SW480 (cell line): ENCODE measurements around the gene KIF26B.

Experiments
- DNase-seq: peaks from one replicate; pipeline ENCODE4 v3.0.0-alpha.2; 2016; ENCODE audit warnings: low spot score

Gene KIF26B

DNA sequence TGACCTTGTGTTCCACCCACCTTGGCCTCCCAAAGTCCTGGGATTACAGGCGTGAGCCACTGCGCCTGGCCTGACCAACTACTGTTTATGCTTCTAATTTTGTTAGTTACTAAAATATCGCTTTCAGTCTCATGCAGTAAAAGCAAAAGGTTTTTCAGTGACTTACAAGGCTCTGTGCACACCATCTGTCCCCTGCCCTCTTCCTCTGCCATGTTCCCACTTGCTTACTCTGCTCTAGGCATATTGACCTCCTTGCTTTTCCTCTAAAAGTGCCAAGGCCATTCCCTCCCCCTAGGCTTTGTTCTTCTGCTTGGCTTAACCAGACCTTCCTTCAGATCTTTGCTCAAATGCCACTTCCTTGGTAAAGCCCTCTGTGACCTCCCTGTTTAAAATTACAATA, 276.9 kb downstream of the KIF26B start:
- DNase-seq: no peak

GRCh38 chr1:245432228-245432875, 277.6 kb downstream of the KIF26B start:
- DNase-seq: no peak

DNA sequence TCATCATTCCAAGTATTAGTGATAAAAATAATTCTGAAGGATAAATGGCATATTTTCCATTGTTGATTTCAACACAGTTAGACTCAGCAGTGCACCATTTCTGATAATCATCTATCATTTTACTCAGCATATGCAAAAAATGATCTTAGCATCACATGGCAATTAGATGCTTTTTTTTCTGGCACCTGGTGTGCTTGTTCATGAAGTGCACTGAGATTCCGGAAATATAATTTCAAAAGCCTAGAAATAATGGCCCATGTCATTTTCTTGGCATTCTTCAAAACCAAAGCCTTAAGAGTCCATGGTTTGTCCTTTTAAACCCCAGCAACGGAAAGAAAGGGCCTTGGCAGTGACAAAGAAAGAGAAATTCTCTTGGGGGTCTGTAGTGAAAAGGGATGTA, 278.8 kb downstream of the KIF26B start:
- no peak for DNase-seq

- DNase-seq: no peak
Measured at GRCh38 chr1:245434280-245434679, 279.5 kb downstream of the KIF26B start.

- no peak for DNase-seq
Measured at GRCh38 chr1:245436407-245436806, 281.6 kb downstream of the KIF26B start.

DNA sequence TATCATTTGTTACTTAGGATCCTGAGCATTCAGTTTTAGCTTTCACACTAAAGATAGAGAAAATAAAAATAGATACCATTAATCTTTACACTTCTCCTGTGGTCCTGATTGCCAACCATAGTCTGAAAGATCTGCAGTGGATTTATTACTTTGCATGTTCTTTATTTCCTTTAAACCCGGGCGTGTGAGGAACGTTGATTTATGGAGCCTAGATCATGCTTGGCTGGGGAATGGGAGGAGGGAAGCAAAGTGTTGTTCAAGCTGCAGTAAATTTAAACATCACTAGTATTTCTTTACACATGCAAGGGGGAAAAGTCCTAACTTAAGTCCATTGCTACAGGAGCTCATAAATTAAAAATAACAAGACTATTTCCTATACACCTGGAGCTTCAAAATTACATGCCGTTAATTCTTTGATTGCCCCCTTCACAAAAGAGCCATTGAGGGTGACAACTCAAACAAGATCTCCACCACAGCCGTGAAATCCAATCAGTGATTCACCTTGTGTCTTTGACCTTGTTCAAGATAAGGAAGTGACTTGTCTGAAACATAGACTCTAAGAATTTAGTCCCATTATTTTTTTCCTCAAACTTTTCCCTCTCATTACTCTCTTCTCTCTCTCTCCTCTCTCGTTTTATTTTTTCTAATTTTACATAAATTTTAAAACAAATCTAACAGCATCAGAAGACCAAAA, 282.7 kb downstream of the KIF26B start:
- no peak for DNase-seq

DNA sequence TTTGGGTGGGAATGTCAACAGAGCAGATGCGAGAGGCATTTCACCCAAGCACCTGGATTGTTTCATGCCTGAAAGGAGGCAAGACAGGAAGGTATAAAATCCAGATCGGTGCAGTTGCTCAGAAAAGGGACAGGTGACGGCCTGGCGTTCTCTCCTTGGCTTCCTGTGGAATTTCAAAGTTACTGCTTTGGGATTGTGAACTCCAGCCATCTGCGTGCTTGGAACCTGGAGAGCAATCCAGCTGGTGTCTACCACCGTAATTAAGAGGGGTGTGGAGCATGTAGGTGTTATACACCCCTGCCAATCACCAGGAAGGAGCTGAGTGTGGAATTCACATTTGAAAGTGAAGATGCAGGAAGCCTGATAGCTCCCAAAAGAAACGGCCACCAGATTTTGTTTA, 286.1 kb downstream of the KIF26B start:
- DNase-seq: no peak

DNA sequence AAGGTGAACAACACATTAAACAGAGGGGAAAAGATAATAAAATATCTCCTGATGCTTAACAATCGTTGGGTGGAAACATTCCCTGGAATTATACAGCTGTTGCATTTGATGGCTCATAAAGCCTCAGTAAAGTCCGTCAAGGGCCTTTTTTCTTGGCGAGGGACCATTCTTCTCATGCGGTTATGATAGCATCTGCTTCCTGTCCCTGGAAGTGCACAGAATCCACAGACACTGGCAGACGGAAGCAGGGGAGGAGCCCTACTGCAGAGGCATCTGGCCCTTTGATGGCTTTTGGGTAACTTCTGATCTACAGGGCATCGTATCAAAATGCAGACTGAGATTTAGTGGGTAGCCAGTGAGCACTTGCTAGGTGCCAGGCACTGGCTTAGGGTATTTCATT, 286.9 kb downstream of the KIF26B start:
- peak; percentile 44 for DNase-seq

DNA sequence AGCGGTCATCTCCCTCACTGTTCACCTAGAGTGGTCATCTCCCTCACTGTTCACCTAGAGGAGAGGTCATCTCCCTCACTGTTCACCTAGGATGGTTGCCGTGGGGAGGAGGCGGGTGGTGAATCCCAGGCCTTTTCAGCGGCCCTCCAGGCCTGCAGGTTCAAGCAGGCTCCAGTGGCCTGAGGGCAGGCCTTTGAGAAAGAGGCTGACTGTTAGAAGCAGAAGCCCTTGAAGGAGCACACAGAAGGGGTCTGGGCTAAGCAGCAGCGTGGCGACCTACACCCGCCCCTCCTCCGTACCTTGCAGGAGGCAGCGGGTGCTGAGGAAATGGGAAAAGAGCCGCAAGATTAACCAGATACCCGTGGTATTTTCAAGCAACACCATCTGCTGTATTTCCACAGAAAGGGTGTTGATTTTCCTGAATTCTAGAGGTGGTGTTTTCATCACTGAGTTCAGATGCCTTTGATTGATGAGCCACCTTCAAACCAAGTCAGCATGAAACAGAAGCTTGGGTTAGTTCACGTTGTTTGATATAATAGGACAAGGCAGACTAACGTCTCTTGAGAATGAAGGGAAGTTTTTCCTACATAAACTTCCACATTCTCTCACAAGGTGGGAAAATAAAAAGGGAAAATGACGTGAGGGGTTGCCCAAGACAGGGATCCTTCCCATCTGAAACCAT, 289.5 kb downstream of the KIF26B start:
- no peak for DNase-seq

DNA sequence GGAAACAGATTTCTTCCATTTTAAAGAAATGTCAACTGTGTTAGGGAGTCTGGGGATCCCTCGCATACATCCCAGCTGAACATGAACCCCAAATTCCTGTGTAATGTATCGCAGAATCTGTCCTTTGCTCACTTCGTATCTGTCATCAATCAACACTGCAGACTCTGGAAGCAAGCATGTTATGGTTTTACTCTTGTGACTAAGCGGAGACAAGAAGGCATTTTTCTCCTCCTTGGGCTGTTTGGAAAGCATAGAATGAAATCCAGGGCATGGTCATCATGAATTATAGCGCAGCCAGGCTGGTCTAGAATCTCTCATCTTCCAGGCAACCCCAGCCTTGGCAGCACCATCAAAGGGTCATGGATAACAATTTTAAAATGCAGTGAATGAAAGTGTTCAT, 290.2 kb downstream of the KIF26B start:
- no peak for DNase-seq

GRCh38 chr1:245448531-245448930, 293.7 kb downstream of the KIF26B start:
- DNase-seq: no peak

DNA sequence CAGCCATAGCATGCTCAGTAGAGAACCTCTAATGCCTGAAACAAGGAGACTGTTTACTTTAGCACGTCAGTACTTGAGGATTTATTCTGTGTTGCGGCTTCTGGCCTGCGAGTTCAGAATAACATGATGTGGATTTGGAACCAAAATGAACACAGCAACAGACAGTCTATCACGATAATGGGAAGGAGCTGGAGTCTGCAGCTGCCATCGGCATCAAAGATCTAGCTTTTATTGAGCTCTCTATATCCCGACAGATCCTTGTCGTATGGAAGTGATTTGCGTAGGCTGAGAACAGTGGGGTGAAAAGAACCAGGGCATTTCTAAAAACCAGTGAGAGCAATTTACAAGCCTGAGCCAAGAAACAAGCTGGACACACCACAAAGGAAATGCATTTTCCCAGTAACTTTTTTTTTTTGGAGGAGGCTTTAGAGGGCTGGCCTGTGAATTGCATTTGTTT, 294.2 kb downstream of the KIF26B start:
- no peak for DNase-seq

GRCh38 chr1:245453541-245453940, 298.8 kb downstream of the KIF26B start:
- DNase-seq: no peak

- DNase-seq: no peak
Measured at GRCh38 chr1:245454051-245454450, 299.3 kb downstream of the KIF26B start.

DNA sequence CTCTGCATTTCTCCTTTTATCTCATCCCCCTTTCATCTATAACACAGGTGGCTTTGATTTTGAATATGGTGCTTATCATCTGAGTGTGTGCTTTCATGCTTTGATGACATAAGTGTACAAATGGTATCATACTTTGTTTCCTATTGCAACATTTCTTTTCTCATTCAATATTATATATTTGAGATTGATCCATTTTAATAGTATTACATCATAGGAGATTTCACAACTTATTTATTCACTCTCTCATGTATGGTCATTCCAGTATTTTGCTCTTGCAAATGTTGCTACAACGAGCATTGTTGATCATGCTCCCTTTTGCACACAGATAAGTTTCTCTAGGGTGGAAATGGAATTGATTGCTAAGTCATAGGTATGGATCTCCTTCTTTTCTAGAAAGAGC, 302.8 kb downstream of the KIF26B start:
- DNase-seq: no peak

- DNase-seq: no peak
Measured at GRCh38 chr1:245458234-245458633, 303.4 kb downstream of the KIF26B start.

- no peak for DNase-seq
Measured at GRCh38 chr1:245458761-245459174, 304.0 kb downstream of the KIF26B start.

DNA sequence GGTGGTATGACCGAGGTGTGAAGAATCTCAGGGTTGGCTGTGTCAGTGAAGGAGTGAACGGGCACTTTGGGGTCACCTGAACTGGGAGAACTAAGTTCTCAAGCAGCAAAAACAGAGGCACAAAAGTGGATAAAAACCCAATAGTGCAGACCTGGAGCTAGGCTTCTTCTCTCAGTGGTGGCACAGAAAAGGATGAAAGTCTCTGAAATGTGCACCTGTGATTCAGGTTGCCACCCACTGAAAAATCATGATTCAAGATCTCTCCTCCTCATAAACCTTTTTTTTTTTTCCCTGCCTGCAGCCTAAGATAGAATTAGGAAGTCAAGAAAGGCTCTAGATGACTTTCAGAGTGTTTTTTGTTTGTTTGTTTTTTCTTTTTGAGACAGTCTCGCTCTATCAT, 304.8 kb downstream of the KIF26B start:
- no peak for DNase-seq

DNA sequence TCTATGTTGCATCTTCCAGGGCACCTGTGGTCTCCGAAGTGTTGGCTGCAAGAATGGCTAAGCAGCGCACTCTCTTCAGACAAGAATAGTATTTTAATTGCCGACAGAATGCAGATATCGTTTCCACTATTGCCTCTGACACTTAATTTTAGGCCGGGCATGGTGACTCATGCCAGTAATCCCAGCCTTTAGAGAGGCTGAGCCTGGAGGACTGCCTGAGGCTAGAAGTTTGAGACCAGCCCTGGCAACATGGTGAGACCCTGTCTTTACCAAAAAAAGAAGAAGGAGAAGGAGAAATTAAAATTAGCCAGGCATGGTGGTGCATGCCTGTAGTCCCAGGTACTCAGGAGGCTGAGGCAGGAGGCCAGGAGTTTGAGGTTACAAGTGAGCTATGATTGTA, 306.9 kb downstream of the KIF26B start:
- DNase-seq: no peak

DNA sequence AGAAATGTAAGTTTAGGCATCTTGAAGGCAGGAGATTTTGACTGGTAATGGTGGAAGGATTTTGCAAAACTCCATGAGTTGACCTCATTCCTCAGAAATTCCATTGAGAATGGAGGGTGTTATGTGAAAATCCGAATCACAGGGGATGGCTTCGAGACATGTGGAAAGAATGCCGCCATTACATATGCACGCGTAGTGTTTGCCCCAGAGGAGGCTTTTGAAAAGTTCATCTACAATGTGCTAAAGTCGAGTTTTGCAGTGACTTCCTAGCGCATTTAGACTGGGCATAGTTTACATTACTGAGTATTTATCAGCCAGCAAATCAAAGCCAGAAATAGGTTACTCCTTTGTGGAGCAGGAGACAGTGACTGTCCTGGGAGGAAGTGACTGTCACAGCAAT, 307.4 kb downstream of the KIF26B start:
- DNase-seq: no peak

DNA sequence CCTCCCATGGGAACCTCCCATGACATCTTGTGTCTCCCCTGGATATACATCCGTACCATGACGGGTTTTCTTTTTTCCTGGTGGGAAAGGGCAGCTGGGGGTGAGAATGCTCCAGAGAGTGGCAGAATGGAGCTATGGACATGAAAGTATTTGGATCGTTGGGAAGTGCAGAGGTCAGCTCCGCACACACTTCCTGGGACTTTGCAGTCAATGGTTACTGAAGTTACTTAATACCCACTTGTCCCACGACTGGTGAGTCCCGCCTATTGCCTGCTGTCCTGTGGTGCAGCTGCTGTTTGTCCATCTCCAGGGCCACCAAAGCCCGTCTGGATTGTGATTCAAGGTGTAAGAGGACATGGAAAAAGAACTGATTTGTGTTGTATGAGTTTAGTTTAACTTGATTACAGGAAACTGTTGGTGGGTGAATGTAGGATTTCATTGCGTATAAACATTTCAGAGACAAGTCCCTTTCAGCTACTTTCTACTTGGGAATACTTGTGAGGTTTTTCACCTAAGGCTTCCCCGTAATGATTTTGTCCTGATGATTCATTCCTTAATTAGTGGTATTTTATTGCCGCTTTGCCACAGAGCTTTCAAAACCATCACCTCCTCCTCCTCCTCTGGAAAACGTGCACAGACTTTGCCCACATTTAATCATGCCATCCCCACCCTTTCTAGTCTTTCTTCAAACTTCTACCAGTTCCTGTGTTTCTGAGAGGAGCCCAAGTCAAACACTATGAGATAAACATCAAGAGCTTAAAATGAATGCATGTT, 308.8 kb downstream of the KIF26B start:
- DNase-seq: peak; percentile 76

GRCh38 chr1:245464290-245464689, 309.5 kb downstream of the KIF26B start:
- no peak for DNase-seq

DNA sequence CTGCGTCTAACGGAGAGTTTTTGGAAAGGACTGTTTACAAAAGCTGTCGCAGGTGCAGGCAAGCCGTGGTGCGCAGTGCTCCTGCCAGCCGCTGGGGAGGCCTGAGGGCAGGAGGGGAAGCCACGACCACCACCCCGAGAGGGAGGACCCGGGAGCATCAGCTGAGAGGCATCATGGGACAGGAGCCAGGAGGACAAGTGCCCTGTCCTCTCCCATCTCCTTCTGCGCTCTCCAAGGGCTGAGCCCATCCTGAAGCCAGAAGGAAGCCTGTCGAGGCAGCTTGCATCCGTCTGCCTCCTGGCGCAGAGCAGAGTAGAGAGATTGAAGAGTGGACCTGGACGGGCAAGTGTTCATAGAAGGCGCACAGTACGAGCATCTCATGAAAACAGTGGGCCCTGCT, 310.9 kb downstream of the KIF26B start:
- no peak for DNase-seq
